Measurements from ENCODE around the gene RGSL1. TPM values are rescaled to one million over a fixed set of nuclear protein-coding genes. Genes with fewer than 3 reads are reported as not detected.

RGSL1 gene
- total RNA-seq, 1 donor, result not detected

- no peak for TF ChIP-seq CTCF (IDR thresholded peaks at IDR 0.05; ENCODE audit: extremely low read depth, low read depth, low read length)
- H3K4me1 ChIP-seq (ENCODE audit: insufficient read depth, low read length), result no peaks in the 10 kb centered on the region
- H3K27me3 ChIP-seq (ENCODE audit: insufficient read depth, low read length), result no peaks in the 10 kb centered on the region
- no peaks in the 10 kb centered on the region for H3K9me3 ChIP-seq (ENCODE audit: low read depth, low read length)
- no peak for DNase-seq (ENCODE audit: insufficient read length, low spot score, missing footprints)
- H3K27ac ChIP-seq (ENCODE audit: low read depth, low read length), result no peak overlapping the region
- no peak overlapping the region for H2AFZ ChIP-seq (ENCODE audit: low read length)
- no peaks in the 10 kb centered on the region for H3K79me2 ChIP-seq (ENCODE audit: insufficient read depth, low read length)
- H4K20me1 ChIP-seq (ENCODE audit: insufficient read depth, low read length), result no peaks in the 10 kb centered on the region
- H3K4me2 ChIP-seq (ENCODE audit: insufficient read depth, low read length), result no peak overlapping the region
- no peaks in the 10 kb centered on the region for H3K36me3 ChIP-seq (ENCODE audit: insufficient read depth, low read length)
- no peak overlapping the region for H3K4me3 ChIP-seq (ENCODE audit: insufficient read depth, low read length)
Measured at GRCh38 chr1:182484531-182485257, 34.7 kb downstream of the RGSL1 start.

- H3K79me2 ChIP-seq (ENCODE audit: insufficient read depth, low read length), result no peaks in the 10 kb centered on the region
- no peak overlapping the region for H3K27ac ChIP-seq (ENCODE audit: low read depth, low read length)
- no peak overlapping the region for H3K4me2 ChIP-seq (ENCODE audit: insufficient read depth, low read length)
- no peak for TF ChIP-seq CTCF (IDR thresholded peaks at IDR 0.05; ENCODE audit: extremely low read depth, low read depth, low read length)
- H2AFZ ChIP-seq (ENCODE audit: low read length), result no peak overlapping the region
- no peaks in the 10 kb centered on the region for H3K4me1 ChIP-seq (ENCODE audit: insufficient read depth, low read length)
- no peak overlapping the region for H3K4me3 ChIP-seq (ENCODE audit: insufficient read depth, low read length)
- no peaks in the 10 kb centered on the region for H3K36me3 ChIP-seq (ENCODE audit: insufficient read depth, low read length)
- no peaks in the 10 kb centered on the region for H4K20me1 ChIP-seq (ENCODE audit: insufficient read depth, low read length)
- DNase-seq (ENCODE audit: insufficient read length, low spot score, missing footprints), result no peak
- H3K27me3 ChIP-seq (ENCODE audit: insufficient read depth, low read length), result no peaks in the 10 kb centered on the region
- H3K9me3 ChIP-seq (ENCODE audit: low read depth, low read length), result no peaks in the 10 kb centered on the region
Measured at GRCh38 chr1:182485861-182486260, 35.9 kb downstream of the RGSL1 start.

GRCh38 chr1:182488803-182489202 is 38.9 kb downstream of the RGSL1 start:
- no peaks in the 10 kb centered on the region for H3K4me1 ChIP-seq (ENCODE audit: insufficient read depth, low read length)

More at GRCh38 chr1:182488803-182489202, 38.9 kb downstream of the RGSL1 start:
- no peak for DNase-seq (ENCODE audit: insufficient read length, low spot score, missing footprints)
- Histone ChIP-seq H3K27me3 (ENCODE audit: insufficient read depth, low read length) (no peaks in the 10 kb centered on the region), H3K79me2 (ENCODE audit: insufficient read depth, low read length) (no peaks in the 10 kb centered on the region), H3K27ac (ENCODE audit: low read depth, low read length) (no peak overlapping the region), H3K4me3 (ENCODE audit: insufficient read depth, low read length) (no peak overlapping the region), H3K9me3 (ENCODE audit: low read depth, low read length) (no peaks in the 10 kb centered on the region), H3K4me2 (ENCODE audit: insufficient read depth, low read length) (no peak overlapping the region), H3K36me3 (ENCODE audit: insufficient read depth, low read length) (no peaks in the 10 kb centered on the region), H2AFZ (ENCODE audit: low read length) (no peak overlapping the region), H4K20me1 (ENCODE audit: insufficient read depth, low read length) (no peaks in the 10 kb centered on the region)
- TF ChIP-seq CTCF (IDR thresholded peaks at IDR 0.05; ENCODE audit: extremely low read depth, low read depth, low read length), result no peak

All from osteoblast (primary cell).